Measurements from ENCODE around the gene ORC2. TPM values are rescaled to one million over a fixed set of nuclear protein-coding genes. Genes with fewer than 3 reads are reported as not detected.
A peak's percentile ranks its signal among the peaks of the same experiment; 100 is the strongest.

Gene ORC2
- total RNA-seq, 2 donors from 2014 or later, result 19.2 to 21.3 TPM

DNA sequence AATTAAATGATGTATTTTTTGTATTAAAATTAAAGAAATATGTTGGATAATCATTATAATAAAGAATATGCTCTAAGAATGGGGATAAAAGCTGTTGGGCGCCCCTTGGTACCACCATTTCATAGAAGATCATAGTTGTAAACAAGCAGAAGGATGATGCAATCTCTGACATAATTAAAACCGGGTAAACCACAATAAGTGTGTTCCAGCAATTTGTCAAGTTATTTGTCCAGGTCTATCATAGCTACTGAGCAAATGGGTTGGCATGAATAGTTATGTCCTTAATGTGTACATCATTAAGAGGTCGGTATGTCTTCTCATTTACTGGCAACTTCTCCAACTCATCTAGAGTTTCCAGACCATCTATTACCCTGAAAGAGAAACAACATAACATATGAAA, 92.3 kb downstream of the ORC2 start:
- DNase-seq (ENCODE audit: low spot score), result no peak
- intact Hi-C loops (cut with DNase I), result no loop called here

- intact Hi-C loops (cut with DNase I), result no loop called here
- DNase-seq (ENCODE audit: low spot score), result no peak
These were observed 94.4 kb downstream of the ORC2 start for GRCh38 chr2:200869014-200869413.

- peak; percentile 100 for DNase-seq (ENCODE audit: low spot score)
- intact Hi-C loops (cut with DNase I), result loop anchor here in 1 of 2 donors (5.0 kb wide), 1 partner anchor 52 kb away; the partner anchor contains the start of gene BZW1
These were observed 99.1 kb downstream of the ORC2 start, which contains the start of gene CLK1 for GRCh38 chr2:200864176-200865034. Gene CLK1 (minus strand): TSS chr2:200864658. CDS start chr2:200861862, 2,796 bp downstream.

DNA sequence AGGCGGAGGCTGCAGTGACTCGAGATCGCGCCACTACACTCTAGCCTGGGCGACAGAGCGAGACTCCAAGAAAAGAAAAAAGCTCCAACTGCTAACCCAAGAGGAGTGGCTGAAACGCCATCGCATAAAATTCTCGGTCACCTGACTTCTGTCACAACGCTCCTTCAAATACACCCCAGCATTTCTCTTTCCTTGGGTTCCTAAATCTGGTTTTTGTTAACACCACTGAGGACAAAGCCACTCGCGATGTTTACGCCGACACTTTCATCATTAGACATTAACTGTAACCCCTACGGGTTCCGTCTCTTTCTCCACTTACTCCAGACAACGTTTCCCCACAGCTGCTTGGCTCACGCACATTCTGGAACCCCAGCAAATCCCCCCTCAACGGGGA, 99.7 kb downstream of the ORC2 start:
- no peak for DNase-seq (ENCODE audit: low spot score)
- intact Hi-C loops (cut with DNase I), result loop anchor here in 1 of 2 donors (5.0 kb wide), 1 partner anchor 51 kb away; the partner anchor contains the start of gene BZW1

GRCh38 chr2:200862532-200863000, 100.9 kb downstream of the ORC2 start:
- no peak for DNase-seq (ENCODE audit: low spot score)
- intact Hi-C loops (cut with DNase I), result loop anchor here in 1 of 2 donors (5.0 kb wide), 1 partner anchor 50 kb away; the partner anchor contains the start of gene BZW1

DNA sequence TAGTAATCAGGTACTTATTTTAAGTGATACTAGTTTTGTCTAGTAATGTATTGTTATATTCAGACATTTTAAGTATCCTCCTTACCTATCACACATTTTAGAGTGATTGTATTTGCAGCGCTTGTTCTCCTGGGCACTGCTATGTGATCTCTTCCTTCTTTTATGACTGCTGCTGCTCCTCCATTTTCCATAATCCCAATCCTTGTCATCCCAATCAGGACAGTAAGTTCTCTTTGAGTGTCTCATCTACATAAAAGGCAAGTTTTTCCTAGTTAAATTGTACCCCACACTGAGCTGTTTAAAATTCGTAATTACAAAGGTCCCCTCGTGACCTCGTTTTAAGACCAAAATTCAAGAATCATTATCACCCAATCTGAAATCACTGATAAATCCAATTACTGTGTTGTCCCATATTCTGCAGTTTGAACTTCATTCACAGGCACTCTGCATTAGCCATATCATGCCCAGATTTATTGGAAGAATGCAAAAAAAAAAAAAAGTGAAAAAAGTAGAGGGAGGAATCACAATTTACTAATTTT, 101.8 kb downstream of the ORC2 start:
- no peak for DNase-seq (ENCODE audit: low spot score)
- intact Hi-C loops (cut with DNase I), result loop anchor here in 1 of 2 donors (5.0 kb wide), 1 partner anchor 49 kb away; the partner anchor contains the start of gene BZW1

GRCh38 chr2:200860092-200860795, 103.2 kb downstream of the ORC2 start:
- intact Hi-C loops (cut with DNase I), result loop anchor here in 1 of 2 donors (5.0 kb wide), 1 partner anchor 48 kb away; the partner anchor contains the start of gene BZW1
- no peak for DNase-seq (ENCODE audit: low spot score)

Other genes starting within 250 kb of the ORC2 start
- 100 to 1,000 TPM; 211 to 220 TPM for gene BZW1, start 151.8 kb downstream of the ORC2 start, total RNA-seq
- gene CLK1, start 99.0 kb downstream of the ORC2 start, total RNA-seq, result 100 to 1,000 TPM in 1 of 2 donors, 10 to 100 TPM in 1; 91.2 to 127 TPM
- gene PPIL3, start 74.6 kb downstream of the ORC2 start, total RNA-seq, result 10 to 100 TPM; 18.0 to 20.6 TPM
- 10 to 100 TPM; 19.0 to 19.1 TPM for gene NIF3L1, start 74.3 kb downstream of the ORC2 start, total RNA-seq
- gene HYCC2, start 108.0 kb upstream of the ORC2 start, total RNA-seq, result 10 to 100 TPM; 21.2 to 21.5 TPM
- gene NDUFB3, start 108.3 kb upstream of the ORC2 start, total RNA-seq, result 10 to 100 TPM; 60.6 to 69.0 TPM
- 100 to 1,000 TPM; 140 to 142 TPM for gene CFLAR, start 152.5 kb upstream of the ORC2 start, total RNA-seq
- gene CASP10, start 219.5 kb upstream of the ORC2 start, total RNA-seq, result 10 to 100 TPM in 1 of 2 donors, 1 to 10 TPM in 1; 8.4 to 12.7 TPM